ENCODE results near the gene USF2. TPM values are rescaled to one million over a fixed set of nuclear protein-coding genes. Genes with fewer than 3 reads are reported as not detected.

The USF2 gene
- total and polyA plus RNA-seq, 12 donors, result 125 to 185 (median 151) TPM

DNA sequence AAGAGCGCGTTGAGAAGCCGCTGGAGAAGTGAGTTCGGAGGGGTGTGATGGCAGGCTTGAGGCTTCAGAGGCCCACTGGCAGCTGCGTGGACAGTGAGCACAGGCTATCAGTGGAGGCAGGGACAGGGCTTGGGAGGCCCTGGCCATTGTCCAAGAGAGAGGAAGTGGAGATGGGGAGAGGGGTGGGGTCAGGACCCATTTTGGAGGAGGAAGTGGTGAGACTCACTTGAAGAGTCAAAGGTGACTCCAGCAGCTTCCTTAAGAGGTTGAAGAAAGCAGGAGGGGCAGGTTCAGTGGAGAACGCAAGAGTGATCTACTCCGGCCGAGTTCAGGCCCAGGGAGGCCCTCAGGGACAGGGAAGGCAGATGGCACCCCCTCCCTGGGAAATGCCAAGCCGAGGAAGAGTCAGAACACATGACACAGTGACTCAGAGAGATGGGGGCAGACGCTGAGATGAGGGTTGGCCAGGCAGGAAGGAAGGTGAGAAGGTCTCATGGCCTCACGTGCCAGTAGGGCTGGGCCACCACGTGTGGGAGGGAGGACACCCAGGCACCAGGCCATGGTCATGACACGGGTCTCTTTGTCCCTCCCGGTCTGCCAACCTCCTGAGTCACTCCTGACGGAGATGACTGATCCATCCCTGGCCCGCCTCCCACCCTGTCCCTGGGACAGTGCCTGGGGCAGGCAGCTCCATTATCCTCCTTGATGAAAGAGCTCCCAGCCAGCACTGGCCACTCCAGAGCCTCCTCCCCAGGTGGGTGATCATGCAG is 50.1 kb downstream of the USF2 start:
- Histone ChIP-seq H3K4me3 (no peak overlapping the region), H3K36me3 (no peaks in the 10 kb centered on the region), H3K27ac (peak overlapping the region in 1 of 10 donors; percentile 75), H3K27me3 (no peaks in the 10 kb centered on the region), H3K9me3 (peaks cover 0 to 7% (median 0%) of the 10 kb centered on the region in 11 donors), H3K4me1 (peaks cover 0 to 40% (median 16%) of the 10 kb centered on the region in 9 donors)
- no peak for TF ChIP-seq CTCF (IDR thresholded peaks at IDR 0.05)
- ATAC-seq (peak; percentile 61 to 92 (median 74)), DNase-seq (peak; percentile 37 to 49)
- WGBS, 2 donors, result 52 to 66% methylated on average over 16 of the region's 16 CpGs
- intact Hi-C loops (cut with DNase I), result no loop called here

DNA sequence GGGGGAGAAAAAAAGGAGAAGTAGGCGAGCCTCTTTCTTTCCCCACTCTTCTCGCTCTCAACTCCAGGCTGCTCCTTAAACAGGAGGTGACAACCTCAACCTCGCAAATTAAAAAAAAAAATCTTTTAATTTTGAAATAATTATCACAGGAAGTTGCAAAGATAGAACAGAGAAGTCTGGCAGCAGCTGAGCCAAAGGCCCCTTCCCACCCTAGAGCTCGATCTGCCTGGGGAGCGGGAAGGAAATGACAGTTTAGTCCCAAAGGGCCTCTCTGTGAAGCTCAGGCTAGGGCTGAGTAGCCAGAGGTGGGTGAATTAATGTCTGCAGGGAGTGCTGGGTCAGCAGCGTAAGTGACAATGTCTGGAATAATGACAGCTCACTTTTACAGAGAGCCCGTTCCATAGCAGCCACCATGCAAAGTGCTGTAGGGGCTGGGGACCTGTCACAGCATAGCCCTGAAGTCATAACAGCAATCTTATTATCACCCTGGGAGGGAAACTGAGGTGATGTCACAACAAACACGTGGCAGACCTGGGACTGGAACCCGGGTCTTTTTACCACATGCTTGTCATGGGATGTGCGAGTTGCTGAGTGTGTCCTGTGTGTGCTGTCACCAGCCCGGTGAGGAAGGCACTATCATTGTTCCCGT is 51.4 kb downstream of the USF2 start:
- TF ChIP-seq CTCF (IDR thresholded peaks at IDR 0.05), result no peak
- intact Hi-C loops (cut with DNase I), result no loop called here
- Histone ChIP-seq H3K36me3 (no peaks in the 10 kb centered on the region), H3K4me3 (no peak overlapping the region), H3K9me3 (peaks cover 0 to 7% (median 0%) of the 10 kb centered on the region in 11 donors), H3K27me3 (no peaks in the 10 kb centered on the region), H3K27ac (peak overlapping the region in 1 of 10 donors; percentile 75), H3K4me1 (peaks cover 0 to 44% (median 16%) of the 10 kb centered on the region in 9 donors)
- DNase-seq (no peak), ATAC-seq (peak in 5 of 8 donors; percentile 25 to 67 (median 43))
- WGBS, 2 donors, result 44 to 50% methylated on average over 12 of the region's 12 CpGs

- Histone ChIP-seq H3K27me3 (no peaks in the 10 kb centered on the region), H3K27ac (no peak overlapping the region), H3K9me3 (peaks cover 0 to 7% (median 0%) of the 10 kb centered on the region in 11 donors), H3K4me3 (no peak overlapping the region), H3K4me1 (peaks cover 0 to 44% (median 16%) of the 10 kb centered on the region in 9 donors), H3K36me3 (no peaks in the 10 kb centered on the region)
- ATAC-seq (no peak), DNase-seq (no peak)
- WGBS, 2 donors, result 97 to 98% methylated on average over 2 of the region's 2 CpGs
- intact Hi-C loops (cut with DNase I), result no loop called here
- no peak for TF ChIP-seq CTCF (IDR thresholded peaks at IDR 0.05)
Measured at GRCh38 chr19:35321291-35321690, 52.5 kb downstream of the USF2 start.

- no peak for TF ChIP-seq CTCF (IDR thresholded peaks at IDR 0.05)
- 93 to 95% methylated on average over 9 of the region's 9 CpGs for WGBS, 2 donors
- ATAC-seq, result no peak
- intact Hi-C loops (cut with DNase I), result no loop called here
- H3K4me3 ChIP-seq, result no peak overlapping the region
- H3K27ac ChIP-seq, result no peak overlapping the region
- H3K36me3 ChIP-seq, result no peaks in the 10 kb centered on the region
- H3K4me1 ChIP-seq, result peaks cover 0 to 44% (median 16%) of the 10 kb centered on the region in 9 donors
- no peak for DNase-seq
- H3K27me3 ChIP-seq, result peaks cover 0 to 3% (median 0%) of the 10 kb centered on the region in 7 donors
- peaks cover 0 to 7% (median 0%) of the 10 kb centered on the region in 11 donors for H3K9me3 ChIP-seq
Measured at GRCh38 chr19:35322014-35322413, 53.3 kb downstream of the USF2 start.
